Renal cortex interstitium (tissue), 11 donors: ENCODE measurements around the gene LRP3. TPM values are rescaled to one million over a fixed set of nuclear protein-coding genes. Genes with fewer than 3 reads are reported as not detected.

ENCODE experiments used
- DNase-seq, 11 donors: peaks; one replicate each; pipeline ENCODE4 v3.0.0-alpha.2; 2013; ENCODE audit warnings: low read depth in 9 of 11, low spot score in 4 of 11; ENCODE audit errors: extremely low read depth in 1 of 11
- polyA plus RNA-seq, 3 donors: library from polyadenylated mRNA; unstranded; fragments of 120-200 nt; gene quantifications; one replicate each; pipeline ENCODE4 v1.2.1, GENCODE V29; 2013; ENCODE audit not compliant: insufficient read length in 3 of 3

The LRP3 gene
- polyA plus RNA-seq, 3 donors, result 18.4 to 30.7 (median 26.4) TPM

- no peak for DNase-seq
Measured at GRCh38 chr19:33241530-33242101, 47.5 kb downstream of the LRP3 start.

GRCh38 chr19:33242131-33242530 is 48.0 kb downstream of the LRP3 start:
- no peak for DNase-seq

- no peak for DNase-seq
Measured at GRCh38 chr19:33242911-33243310, 48.8 kb downstream of the LRP3 start.

- no peak for DNase-seq
Measured at GRCh38 chr19:33245948-33246708, 52.0 kb downstream of the LRP3 start.

GRCh38 chr19:33246709-33247440 is 52.7 kb downstream of the LRP3 start:
- DNase-seq, result no peak

- DNase-seq, result no peak
Measured at GRCh38 chr19:33247441-33247819, 53.3 kb downstream of the LRP3 start.

GRCh38 chr19:33248104-33248503 is 54.0 kb downstream of the LRP3 start:
- no peak for DNase-seq

- DNase-seq, result no peak
Measured at GRCh38 chr19:33248553-33248953, 54.4 kb downstream of the LRP3 start.

- DNase-seq, result no peak
Measured at GRCh38 chr19:33248954-33249613, 55.0 kb downstream of the LRP3 start.

- no peak for DNase-seq
Measured at GRCh38 chr19:33249740-33250366, 55.7 kb downstream of the LRP3 start.

- DNase-seq, result no peak
Measured at GRCh38 chr19:33250500-33250899, 56.4 kb downstream of the LRP3 start.

- DNase-seq, result no peak
Measured at GRCh38 chr19:33251076-33251475, 56.9 kb downstream of the LRP3 start.

GRCh38 chr19:33251526-33252090 is 57.5 kb downstream of the LRP3 start:
- DNase-seq, result no peak

GRCh38 chr19:33252418-33252962 is 58.4 kb downstream of the LRP3 start:
- no peak for DNase-seq

- no peak for DNase-seq
Measured at GRCh38 chr19:33252971-33253370, 58.8 kb downstream of the LRP3 start.

GRCh38 chr19:33254245-33254824 is 60.2 kb downstream of the LRP3 start:
- no peak for DNase-seq

GRCh38 chr19:33255781-33256180 is 61.7 kb downstream of the LRP3 start:
- no peak for DNase-seq

GRCh38 chr19:33256261-33256660 is 62.1 kb downstream of the LRP3 start:
- no peak for DNase-seq
